Stimulated activated CD4-positive, alpha-beta T cell treated with anti-CD3 and anti-CD28 coated beads, Interleukin-4, amount 100 ng/mL, for 24 hours (primary cell): ENCODE measurements around the gene LRRIQ1.
"Not testable (repeated sequence)": the region's sequence is repeated elsewhere in the genome, so short reads cannot be mapped to it uniquely, and the experiment has no call there.

ENCODE experiments used
- DNase-seq: peaks from one replicate; pipeline ENCODE4 v3.0.0-alpha.2; 2020

The LRRIQ1 gene, protein sequence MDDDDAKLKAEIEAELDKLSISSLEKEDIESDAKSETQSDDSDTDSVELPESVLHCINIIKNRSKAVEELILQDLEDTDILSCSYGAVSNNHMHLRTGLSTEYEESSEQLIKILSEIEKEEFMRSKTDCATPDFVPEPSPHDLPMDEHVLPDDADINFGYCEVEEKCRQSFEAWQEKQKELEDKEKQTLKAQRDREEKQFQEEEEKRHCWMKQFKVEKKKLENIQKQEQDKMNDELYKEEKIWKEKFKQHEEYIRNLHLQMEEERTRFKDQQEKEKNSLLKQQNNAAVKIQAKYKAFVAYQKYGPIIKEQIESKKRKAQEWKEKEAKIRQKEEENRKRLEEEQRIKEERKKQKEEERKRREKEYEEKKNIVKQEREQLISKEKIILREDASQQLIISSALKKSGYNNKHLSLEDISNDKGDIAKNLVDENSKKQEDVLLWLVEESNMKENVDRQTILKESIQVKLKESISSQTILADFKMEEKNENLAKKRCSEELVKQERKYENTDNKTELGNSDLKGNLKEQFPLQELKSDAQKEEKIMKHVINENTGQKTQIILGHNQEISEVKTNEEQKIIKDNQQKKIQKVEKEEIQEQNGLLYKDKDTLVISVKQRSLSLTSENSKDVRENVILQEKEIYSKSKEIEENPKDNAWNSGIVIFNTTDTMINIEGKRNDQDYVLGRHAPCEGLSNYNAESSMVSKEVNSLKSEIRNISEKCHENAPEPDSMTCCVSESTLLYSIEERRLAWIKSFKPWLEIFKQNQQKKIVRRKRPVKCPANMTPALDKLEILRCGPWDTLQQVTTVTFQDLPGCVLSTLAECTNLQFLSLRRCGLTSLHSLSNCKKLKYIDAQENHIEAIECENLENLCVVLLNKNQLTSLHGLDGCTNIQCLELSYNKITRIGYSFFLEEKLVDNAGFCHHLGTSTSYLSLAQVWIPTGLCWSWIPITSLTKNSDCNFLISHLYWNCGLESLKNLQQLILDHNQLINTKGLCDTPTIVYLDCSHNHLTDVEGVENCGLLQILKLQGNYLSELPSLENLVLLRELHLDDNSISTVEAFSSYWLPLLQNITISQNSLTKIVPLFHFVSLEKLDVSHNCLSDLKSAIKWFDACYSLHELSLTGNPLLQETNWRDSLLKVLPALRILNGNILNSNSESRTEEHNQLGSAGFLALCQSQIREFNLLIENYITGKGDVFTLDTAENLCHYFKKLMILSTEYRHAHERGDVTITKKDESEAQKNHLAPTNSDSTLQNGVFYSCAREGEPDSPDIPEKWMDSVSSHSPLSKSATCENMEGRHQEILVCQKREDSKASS (N-terminal part only)

DNA sequence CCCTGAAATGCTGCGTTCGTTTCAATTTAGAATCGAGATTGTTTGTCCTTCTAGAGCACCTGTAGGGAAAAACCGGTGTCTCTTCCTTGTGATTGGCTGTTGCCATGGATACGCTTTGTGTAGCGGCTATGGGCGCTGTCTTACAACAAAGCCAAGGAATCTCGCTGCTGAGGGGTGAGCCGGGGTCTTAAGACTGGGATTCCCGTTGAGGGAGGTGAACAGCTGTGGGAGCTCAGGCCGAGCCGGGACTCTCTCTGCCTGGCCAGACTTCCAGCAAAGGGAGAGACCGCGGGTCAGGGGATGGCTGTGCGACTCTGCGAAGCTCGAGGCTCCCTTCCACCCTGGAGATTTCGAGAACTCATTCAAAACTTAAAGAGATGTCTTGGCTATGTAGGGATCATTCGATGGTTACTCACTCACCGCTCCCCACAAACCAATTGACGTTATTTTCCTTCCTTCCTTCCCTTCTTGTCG, at the start of gene LRRIQ1, which contains the start of gene TSPAN19:
LRRIQ1 (plus strand) TSS at position 118 of the 474 bp plus-strand sequence. CDS start 1,826 bp downstream, outside the sequence.
TSPAN19 (minus strand) TSS at position 44 of the 474 bp plus-strand sequence. CDS start 6,331 bp downstream, outside the sequence.
- peak; percentile 18 for DNase-seq

DNA sequence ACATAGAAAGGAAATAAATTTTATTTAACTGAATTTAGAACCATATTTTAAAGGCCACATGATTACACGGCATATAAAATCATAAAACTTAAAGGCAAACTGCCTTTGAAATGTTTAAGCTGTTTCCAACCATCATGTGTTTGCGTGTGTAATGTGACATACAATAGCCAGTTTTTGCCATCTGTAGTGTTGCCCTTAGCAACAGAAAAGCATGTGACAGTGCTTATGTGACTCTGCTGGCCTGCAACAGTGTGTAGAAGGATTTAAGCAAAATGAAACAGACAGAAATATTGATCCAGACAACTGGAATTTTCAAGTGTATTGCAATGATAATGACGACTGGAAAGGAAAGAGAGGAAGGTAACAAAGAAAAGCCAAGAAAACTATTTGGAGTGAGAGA, 49.6 kb upstream of the LRRIQ1 start:
- no peak for DNase-seq

DNA sequence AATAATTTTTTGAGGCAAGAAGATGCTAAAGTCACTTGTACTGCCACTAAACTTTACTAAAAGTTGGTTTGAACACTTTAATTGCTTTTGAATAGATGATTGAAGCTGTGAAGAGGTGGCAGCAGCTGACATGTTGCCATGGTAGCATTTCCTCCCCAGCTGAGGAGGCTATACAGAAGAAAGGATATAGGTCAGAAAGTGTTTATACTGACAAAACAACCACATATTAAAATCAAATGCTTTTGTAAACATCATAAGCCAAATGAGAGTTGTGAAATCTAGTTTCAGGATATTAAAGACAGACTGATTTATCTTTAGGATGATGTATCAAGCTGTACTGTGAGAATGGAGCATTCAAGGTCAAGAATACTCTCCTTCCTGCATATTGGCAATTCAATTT, 41.7 kb upstream of the LRRIQ1 start:
- no peak for DNase-seq

DNA sequence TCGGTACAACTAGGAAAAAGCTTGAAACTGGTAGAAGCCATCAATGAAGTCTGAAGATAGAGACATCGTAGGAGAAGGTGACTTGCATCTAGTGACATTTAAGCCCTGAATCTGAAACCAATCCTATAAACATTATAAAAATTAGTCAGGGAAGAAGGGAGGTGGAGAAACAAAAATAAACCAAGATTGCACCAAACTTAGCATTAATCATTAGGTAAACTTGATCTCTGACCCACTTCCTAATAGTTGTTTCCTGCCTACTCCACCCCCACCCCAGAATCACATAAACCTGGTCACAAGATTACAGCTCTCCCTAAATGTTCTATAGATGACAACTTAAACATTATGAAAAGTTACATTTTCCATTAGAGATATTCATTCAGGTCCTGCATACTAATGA, 40.5 kb upstream of the LRRIQ1 start:
- no peak for DNase-seq

DNA sequence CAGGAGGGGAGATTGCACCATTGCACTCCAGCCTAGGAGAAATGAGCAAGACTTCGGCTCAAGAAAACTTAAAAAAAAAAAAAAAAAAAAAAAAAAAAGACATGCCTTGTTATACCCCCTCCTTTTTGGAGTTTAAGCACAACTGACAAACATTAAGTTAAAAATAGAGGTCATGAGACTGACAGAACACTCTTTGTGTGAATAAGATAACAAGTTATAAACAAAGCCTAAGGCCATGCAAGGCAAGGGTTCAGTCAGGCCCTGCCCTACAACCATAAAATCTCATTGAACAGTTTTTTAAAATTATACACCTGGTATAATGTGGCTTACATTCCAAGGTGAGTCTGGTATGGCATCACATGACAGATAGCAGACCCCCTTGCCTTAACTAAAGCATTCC, 39.4 kb upstream of the LRRIQ1 start:
- DNase-seq = no peak

DNA sequence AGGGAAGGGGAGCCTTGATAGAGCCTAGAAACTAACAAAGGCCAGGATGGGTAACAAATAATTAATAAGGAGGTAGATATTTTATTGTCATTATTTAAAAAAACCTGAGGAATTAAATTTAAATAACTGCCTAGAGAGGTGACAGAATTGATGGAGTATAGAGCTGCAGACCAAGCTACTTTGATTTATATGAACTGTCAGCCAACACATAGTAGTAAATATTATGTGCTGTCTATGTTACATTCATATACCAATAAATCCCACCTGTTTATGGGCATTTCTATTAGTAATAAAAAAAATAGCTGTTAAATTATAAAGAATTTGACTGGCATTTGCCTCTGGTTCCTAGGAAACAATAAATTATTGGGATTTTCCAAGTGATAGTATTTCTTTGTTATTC, 37.8 kb upstream of the LRRIQ1 start:
- no peak for DNase-seq

DNA sequence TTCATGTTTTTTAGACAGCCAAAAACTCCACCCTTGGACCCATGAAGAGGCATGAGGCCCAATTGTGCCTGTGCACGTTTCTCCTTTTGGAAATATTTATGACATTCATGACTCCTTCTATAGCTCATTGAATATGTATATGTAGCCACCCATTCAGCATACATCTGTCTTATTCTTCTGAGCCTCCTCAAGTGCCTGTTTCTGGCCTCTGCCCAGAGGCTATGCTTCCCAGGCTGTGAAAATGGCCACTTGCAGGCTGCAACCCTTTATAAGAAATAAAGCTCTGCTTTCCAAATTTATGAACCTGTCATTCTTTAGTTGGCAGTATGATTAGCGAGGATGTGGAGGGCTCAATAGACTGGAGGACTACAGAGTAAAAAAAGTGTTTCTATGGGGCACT, 35.4 kb upstream of the LRRIQ1 start:
- DNase-seq = no peak

DNA sequence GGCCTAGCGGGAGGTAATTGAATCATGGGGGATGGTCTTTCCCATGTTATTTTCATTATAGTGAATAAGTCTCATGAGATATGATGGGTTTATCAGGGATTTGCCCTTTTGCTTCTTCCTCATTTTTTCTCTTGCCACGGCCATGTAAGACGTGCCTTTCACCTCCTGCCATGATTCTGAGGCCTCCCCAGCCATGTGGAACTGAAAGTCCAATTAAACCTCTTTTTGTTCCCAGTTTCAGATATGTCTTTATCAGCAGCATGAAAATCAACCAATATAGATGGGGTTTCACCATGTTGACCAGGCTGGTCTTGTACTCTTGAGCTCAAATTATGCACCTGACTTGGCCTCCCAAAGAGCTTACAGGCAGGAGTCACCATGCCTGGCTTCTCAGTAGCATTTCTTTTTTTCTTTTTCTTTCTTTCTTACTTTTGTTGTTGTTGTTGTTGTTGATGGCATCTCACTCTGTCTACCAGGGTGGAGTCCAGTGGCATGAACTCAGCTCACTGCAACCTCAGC, 33.3 kb upstream of the LRRIQ1 start:
- DNase-seq = no peak

DNA sequence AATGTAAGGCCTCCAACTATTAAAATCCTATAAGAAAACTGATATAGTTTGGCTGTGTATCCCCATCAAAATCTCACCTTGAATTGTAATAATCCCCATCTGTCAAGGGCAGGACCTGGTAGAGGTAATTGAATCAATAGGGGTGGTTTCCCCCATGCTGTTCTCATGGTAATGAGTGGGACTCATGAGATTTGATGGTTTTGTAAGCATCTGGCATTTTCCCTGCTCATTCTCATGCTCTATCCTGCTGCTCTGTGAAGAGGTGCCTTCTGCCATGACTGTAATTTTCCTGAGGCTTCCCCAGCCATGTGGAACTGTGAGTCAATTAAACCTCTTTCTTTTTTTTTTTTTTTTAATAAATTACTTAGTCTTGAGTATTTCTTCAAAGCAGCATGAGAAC, 31.9 kb upstream of the LRRIQ1 start:
- DNase-seq = no peak

DNA sequence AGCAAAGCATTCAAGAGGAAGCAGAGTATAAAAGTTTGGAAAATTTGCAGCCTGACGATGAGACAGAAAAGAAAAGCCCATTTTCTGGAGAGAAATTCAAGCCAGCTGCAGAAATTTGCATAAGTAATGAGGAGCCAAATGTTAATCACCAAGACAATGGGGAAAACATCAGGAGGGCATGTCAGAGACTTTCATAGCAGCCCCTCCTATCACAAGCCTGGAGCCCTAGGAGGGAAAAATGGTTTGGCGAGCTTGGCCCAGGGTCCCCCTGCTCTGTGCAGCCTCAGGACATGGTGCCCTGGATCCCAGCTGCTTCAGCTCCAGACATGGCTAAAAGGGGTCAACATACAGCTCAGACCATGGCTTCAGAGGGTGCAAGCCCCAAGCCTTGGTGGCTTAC, 31.1 kb upstream of the LRRIQ1 start:
- DNase-seq = not testable (repeated sequence)

DNA sequence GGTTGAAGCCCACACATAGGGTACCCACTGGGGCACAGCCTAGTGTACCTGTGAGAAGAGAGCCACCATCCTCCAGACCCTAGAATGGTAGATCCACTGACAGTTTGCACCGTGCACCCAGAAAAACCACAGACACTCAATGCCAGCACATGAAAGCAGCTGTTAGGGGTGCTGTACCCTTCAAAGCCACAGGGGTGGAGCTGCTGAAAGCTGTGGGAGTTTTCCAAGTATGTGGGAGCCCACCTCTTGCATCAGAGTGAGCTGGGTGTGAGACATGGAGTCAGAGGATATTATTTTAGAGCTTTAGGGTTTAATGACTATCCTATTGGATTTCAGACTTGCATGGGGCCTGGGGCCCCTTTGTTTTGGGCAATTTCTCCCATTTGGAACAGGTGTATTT, 30.5 kb upstream of the LRRIQ1 start:
- no peak for DNase-seq

DNA sequence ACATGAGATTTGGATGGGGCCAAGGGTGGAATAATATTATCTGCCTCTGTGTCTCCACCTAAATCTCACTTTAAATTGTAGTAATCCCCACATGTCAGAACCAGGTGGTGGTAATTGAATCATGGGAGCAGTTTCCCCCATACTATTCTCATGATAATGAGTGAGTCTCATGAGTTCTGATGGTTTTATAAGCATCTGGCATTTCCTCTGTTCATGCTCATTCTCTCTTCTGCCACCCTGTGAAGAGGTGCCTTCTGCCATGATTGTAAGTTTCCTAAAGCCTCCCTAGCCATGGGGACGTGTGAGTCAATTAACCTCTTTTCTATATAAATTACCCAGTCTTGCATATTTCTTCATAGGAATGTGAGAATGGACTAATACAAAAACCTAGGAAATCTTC, 29.9 kb upstream of the LRRIQ1 start:
- DNase-seq = no peak

DNA sequence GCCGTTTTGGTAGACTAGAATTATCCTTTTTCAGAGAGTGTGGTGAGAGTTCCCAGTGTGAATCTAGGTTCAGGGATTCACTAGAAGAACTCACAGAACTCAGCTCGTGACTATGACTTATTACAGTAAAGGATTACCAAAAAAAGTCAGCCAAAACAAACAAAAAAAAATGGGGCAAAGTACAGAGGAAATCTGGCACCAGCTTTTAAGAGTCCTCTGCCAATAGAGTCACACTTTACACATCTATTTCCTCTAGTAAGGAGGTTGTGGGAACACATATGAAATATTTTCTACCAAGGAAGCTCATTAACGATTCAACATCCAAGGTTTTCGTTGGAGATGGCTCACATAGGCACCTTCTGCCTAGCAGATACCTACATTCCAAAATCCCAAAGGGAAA, 28.3 kb upstream of the LRRIQ1 start:
- DNase-seq = no peak

DNA sequence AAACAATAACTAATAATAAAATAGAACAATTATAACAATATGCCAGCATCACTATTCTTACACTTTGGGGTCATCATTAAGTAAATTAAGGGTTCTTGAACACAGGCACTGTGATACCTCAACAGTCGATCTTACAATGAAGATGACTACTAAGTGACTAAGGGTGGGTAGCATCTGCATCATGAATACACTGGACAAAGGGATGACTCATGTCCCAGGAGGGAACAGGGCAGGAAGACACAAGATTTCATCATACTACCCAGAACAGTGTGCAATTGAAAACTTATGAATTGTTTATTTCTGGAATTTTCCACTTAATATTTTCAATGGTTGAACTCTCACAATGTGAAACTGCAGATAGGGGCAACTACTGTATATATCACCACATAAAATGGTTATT, 19.7 kb upstream of the LRRIQ1 start:
- no peak for DNase-seq

DNA sequence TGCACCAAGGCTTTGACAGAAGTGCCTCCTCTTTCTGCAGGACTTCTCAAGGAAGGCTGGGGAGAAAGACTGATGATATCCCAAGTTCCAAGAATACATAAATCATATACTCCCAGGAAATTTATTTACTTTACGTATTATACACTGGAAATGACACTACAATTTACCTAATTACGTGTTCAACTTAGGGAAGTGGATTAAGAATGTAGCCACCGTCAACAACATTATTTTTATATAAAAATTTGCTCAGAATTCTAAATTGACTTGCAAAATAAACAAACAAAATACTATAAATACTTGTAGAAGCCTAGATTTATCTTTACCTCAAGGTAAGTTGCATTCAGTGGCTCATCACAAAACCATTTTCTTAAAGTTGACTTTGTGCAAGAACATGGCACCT, 19.0 kb upstream of the LRRIQ1 start:
- no peak for DNase-seq

DNA sequence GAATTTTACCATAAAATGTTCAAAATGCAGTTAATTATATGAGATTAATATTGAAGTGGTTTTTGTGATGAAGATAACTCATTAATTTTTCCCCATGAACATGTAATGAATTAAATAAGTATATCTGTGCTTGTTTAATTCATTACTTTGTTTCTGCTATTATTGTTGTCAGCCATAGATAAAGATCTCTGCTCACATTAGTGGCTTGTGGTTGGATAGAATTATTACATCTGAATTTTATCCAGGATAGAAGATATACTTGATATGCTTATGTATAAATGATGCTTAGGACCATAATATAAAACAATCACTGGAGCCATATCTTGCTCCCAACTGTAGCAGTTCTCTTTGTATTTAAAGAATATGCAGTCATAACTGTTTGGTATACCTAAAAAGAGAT, 18.5 kb upstream of the LRRIQ1 start:
- no peak for DNase-seq

DNA sequence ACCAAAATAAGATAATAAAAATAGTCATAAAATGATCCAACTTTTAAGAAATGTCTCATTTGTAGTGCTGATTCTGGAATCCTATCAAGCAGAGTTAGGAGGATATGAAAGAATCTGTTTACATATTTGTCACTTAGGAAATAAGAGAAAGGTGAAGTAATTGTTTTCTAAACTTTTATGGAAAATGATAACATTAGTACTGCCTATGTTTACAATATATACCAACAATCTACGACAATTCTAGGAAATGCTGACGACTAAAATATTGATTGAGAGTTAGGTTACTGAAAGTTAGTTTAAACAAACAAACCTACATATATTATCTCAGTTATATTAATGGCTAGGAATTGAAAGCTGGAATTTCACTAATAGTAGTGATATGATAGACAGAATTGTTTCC, 18.1 kb upstream of the LRRIQ1 start:
- no peak for DNase-seq

DNA sequence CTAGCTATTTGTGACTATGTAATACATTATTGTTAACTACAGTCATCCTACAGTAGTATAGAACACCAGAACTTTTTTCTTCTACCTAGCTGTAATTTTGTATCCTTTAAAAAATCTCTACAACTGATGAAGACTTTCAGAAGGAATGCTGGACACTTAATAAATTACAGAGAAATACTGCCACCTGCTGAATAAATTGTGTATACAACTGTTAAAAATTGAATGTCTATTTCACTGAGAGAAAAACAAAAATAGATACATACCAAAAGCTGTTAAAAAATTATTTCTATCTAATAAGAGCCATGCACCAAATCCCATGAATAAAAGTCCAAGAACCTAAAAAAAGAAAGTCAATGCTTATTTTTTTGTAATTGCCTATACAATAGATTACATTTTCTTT, 6.7 kb upstream of the LRRIQ1 start:
- no peak for DNase-seq

DNA sequence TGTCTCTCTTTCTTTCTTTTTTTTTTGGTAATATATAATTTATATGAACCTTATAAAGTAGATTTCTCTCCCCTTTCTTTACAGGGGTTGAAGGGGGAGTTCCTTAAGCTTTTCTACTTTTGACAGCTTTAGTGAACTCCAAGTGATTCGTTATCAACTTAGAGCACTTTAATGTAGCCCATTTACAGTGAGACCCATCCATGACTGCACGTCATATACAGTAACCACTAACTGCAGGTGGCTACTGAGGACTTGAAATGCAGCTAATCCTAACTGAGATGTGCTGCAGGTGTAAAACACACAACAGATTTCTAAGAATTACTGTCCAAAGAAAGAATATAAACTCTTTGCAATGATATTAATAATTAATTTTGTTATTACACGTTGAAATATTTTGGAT, 582 bp downstream of the LRRIQ1 start:
- no peak for DNase-seq

DNA sequence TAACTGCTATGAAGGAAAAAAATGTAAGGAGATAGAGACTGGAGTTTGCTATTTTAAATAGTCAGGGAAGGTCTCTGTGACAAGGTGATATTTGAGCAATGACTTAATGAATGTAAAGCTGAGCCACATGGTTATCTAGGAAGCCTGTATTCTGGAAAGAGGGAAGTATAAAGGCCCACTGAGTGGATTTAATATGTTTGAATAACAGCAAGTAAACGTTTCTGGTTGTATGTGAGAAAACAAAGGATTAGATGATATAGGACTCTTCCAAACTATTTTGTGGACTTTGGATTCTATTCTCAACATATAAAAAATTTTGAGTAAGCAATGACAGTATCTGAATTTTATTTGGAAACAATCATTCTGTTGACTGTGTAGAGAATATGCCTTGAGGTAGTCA, 5.2 kb downstream of the LRRIQ1 start:
- DNase-seq = no peak

DNA sequence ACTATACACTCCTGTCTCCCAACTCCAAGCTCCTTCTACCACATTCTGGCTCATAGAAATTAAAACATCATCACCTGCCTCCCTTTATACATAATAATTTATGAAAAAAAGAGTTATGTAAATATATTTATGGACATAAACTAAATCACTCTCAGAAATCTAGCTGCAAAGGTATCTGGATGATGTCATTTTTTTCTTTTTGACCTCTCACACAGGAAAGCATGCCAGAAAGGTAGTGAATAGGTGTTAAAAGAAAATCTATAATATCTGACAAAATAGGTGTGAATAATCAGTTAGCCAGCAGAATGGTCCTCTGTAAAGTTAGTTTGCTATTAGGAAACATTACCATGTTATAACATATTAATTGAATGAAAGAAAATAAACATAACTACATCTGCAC, 7.7 kb downstream of the LRRIQ1 start:
- DNase-seq = no peak

DNA sequence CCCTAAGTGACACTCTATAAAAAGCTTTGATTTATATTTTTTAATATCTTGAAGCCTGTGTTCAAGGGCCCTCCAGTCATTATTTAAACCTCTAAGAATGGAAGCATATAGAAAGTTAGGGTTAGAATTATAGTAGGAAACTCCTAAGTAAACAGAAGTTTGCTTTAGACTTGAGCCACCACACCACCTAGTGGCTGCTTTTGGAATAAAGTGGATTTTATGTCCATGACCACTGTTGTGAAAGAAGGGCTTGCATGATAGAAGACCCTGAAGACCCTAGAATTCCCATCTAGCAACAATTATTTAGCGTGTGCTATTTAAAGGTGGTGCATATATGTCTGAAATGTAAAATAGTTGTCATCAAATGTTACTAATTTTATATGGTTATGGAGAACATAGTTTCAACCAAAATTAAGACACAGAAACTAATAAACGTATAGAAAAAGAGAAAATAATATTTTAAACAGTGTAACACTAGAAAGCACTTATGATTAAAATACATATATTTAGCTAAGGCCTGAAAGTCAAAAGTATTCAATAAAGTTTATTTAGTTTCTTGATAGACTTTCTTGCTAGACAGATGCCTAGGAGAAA, 21.3 kb downstream of the LRRIQ1 start:
- DNase-seq = peak; percentile 11
